ENCODE results near the gene HIBCH. TPM values are rescaled to one million over a fixed set of nuclear protein-coding genes. Genes with fewer than 3 reads are reported as not detected.
"Not testable (repeated sequence)": the region's sequence is repeated elsewhere in the genome, so short reads cannot be mapped to it uniquely, and the experiment has no call there.

Gene HIBCH
- total RNA-seq, 4 donors from 2014 or later, result 15.6 to 19.9 (median 17.8) TPM

GRCh38 chr2:190280565-190281350 is 38.9 kb downstream of the HIBCH start:
- H3K27ac ChIP-seq, result no peak overlapping the region
- WGBS, 2 donors, result 73 to 74% methylated on average over 5 of the region's 5 CpGs

GRCh38 chr2:190279256-190280134 is 40.1 kb downstream of the HIBCH start:
- H3K4me1 ChIP-seq; DNase-seq (ENCODE audit: low spot score in 2 of 2); H3K9me3 ChIP-seq; H3K4me3 ChIP-seq; H3K27me3 ChIP-seq; H3K27ac ChIP-seq: not testable (repeated sequence)
- H3K36me3 ChIP-seq, result peaks cover 0 to 67% (median 0%) of the 10 kb centered on the region in 3 donors
- WGBS, 2 donors, result 88 to 91% methylated on average over 12 of the region's 12 CpGs

More at GRCh38 chr2:190280565-190281350, 38.9 kb downstream of the HIBCH start:
- Histone ChIP-seq H3K36me3 (peaks cover 0 to 62% (median 0%) of the 10 kb centered on the region in 3 donors), H3K27me3 (no peaks in the 10 kb centered on the region), H3K9me3 (no peaks in the 10 kb centered on the region), H3K4me1 (peaks cover 0 to 10% (median 0%) of the 10 kb centered on the region in 4 donors), H3K4me3 (no peak overlapping the region)
- TF ChIP-seq POLR2A (IDR thresholded peaks at IDR 0.05) (no peak), EP300 (IDR thresholded peaks at IDR 0.05) (no peak), CTCF (IDR thresholded peaks at IDR 0.05) (no peak)
- DNase-seq (ENCODE audit: low spot score in 2 of 2), result no peak

- TF ChIP-seq CTCF (IDR thresholded peaks at IDR 0.05), result peak in 4 of 5 experiments; percentile 35 to 47 (median 46)
- no peak for TF ChIP-seq EP300 (IDR thresholded peaks at IDR 0.05)
- DNase-seq (ENCODE audit: low spot score in 2 of 2), result peak in 1 of 2 donors; percentile 9
- WGBS, 2 donors, result 53 to 54% methylated on average over 4 of the region's 4 CpGs
- H3K4me1 ChIP-seq, result peaks cover 0 to 12% (median 0%) of the 10 kb centered on the region in 4 donors
- H3K9me3 ChIP-seq, result peaks cover 0 to 6% (median 0%) of the 10 kb centered on the region in 4 donors
- no peak overlapping the region for H3K4me3 ChIP-seq
- no peak overlapping the region for H3K27ac ChIP-seq
- no peaks in the 10 kb centered on the region for H3K27me3 ChIP-seq
- H3K36me3 ChIP-seq, result peaks cover 0 to 57% (median 0%) of the 10 kb centered on the region in 3 donors
These were observed 42.2 kb downstream of the HIBCH start for GRCh38 chr2:190277234-190278112.

GRCh38 chr2:190272457-190272842 is 47.2 kb downstream of the HIBCH start:
- Histone ChIP-seq H3K9me3 (peaks cover 0 to 6% (median 0%) of the 10 kb centered on the region in 4 donors), H3K4me1 (peaks cover 0 to 15% (median 0%) of the 10 kb centered on the region in 4 donors), H3K27me3 (no peaks in the 10 kb centered on the region), H3K36me3 (peaks cover 0 to 23% (median 0%) of the 10 kb centered on the region in 3 donors), H3K27ac (no peak overlapping the region), H3K4me3 (no peak overlapping the region)
- WGBS, 2 donors, result 74 to 77% methylated on average over 2 of the region's 2 CpGs
- no peak for TF ChIP-seq POLR2A (IDR thresholded peaks at IDR 0.05)
- TF ChIP-seq EP300 (IDR thresholded peaks at IDR 0.05), result no peak
- TF ChIP-seq CTCF (IDR thresholded peaks at IDR 0.05), result no peak
- no peak for DNase-seq (ENCODE audit: low spot score in 2 of 2)

Measured in tibial nerve (tissue), 4 donors.